Common myeloid progenitor, CD34-positive (primary cell): Measurements from ENCODE around the gene RERE.
"Not testable (repeated sequence)": the region's sequence is repeated elsewhere in the genome, so short reads cannot be mapped to it uniquely, and the experiment has no call there.

Experiments
- CTCF ChIA-PET: fragments of 350-600 bp; sonication (Branson Sonifier 250); formaldehyde crosslinking; loops from one replicate; lab custom pipeline; 2021; ENCODE audit warnings: antibody characterized with exemption; lab: Charles Lee
- POLR2A ChIA-PET: fragments of 350-600 bp; sonication (Branson Sonifier 250); formaldehyde crosslinking; loops from one replicate; lab custom pipeline; 2021; ENCODE audit warnings: antibody characterized with exemption; lab: Charles Lee
- DNase-seq, 3 donors: peaks; one replicate each; pipeline versions ENCODE4 v3.0.0 to v3.0.0-alpha.2; 2013
- H3K27ac ChIP-seq, 2 experiments: 1 replicate in 1 of 2; 2 replicates in 1 of 2; pipeline ENCODE4 v1.7.0; 2013; ENCODE audit warnings: inconsistent platforms in 2 of 2, low read length in 2 of 2, mild to moderate bottlenecking in 2 of 2, low read depth in 1 of 2, moderate library complexity in 1 of 2; ENCODE audit not compliant: severe bottlenecking in 2 of 2, insufficient read depth in 1 of 2, poor library complexity in 1 of 2
- H3K27me3 ChIP-seq, 5 experiments: replicated peaks in 2 of 5; 1 replicate in 3 of 5; 2 replicates in 2 of 5; pipeline versions ENCODE4 v1.6.1 to v1.7.0; 2013; ENCODE audit warnings: low read length in 4 of 5, mild to moderate bottlenecking in 2 of 5, moderate library complexity in 2 of 5, inconsistent platforms in 1 of 5; ENCODE audit not compliant: insufficient read depth in 5 of 5, control insufficient read depth in 4 of 5
- H3K36me3 ChIP-seq, 4 experiments: 1 replicate in 2 of 4; 2 replicates in 2 of 4; pipeline versions ENCODE4 v1.6.1 to v1.7.0; 2013; ENCODE audit warnings: low read length in 3 of 4, control low read depth in 1 of 4, mild to moderate bottlenecking in 1 of 4; ENCODE audit not compliant: control insufficient read depth in 4 of 4, insufficient read depth in 4 of 4
- H3K4me1 ChIP-seq, 4 experiments: 1 replicate in 3 of 4; 2 replicates in 1 of 4; pipeline versions ENCODE4 v1.6.1 to v1.7.1; 2013; ENCODE audit warnings: low read length in 3 of 4, mild to moderate bottlenecking in 3 of 4, control low read depth in 1 of 4, inconsistent platforms in 1 of 4, moderate library complexity in 1 of 4; ENCODE audit not compliant: control insufficient read depth in 4 of 4, insufficient read depth in 4 of 4; ENCODE audit errors: control extremely low read depth in 1 of 4
- H3K4me3 ChIP-seq, 7 experiments: 1 replicate in 4 of 7; 2 replicates in 3 of 7; pipeline versions ENCODE4 v1.5.1 to v1.7.0; 2013; ENCODE audit warnings: mild to moderate bottlenecking in 7 of 7, low read length in 6 of 7, moderate library complexity in 6 of 7, inconsistent platforms in 2 of 7, low read depth in 2 of 7, control low read depth in 1 of 7; ENCODE audit not compliant: insufficient read depth in 4 of 7, control insufficient read depth in 1 of 7; ENCODE audit errors: extremely low read depth in 1 of 7
- H3K9me3 ChIP-seq, 5 experiments: 1 replicate in 4 of 5; 2 replicates in 1 of 5; pipeline versions ENCODE4 v1.6.1 to v1.7.1; 2013; ENCODE audit warnings: low read length in 4 of 5, mild to moderate bottlenecking in 2 of 5, inconsistent platforms in 1 of 5, low read depth in 1 of 5, moderate library complexity in 1 of 5; ENCODE audit not compliant: control insufficient read depth in 4 of 5, insufficient read depth in 2 of 5; ENCODE audit errors: control extremely low read depth in 1 of 5
- WGBS: methylation state at CpG from one replicate; pipeline ENCODE4 v1.1.5; 2013; ENCODE audit not compliant: insufficient coverage; 5-methylcytosine and 5-hydroxymethylcytosine counted together

Gene RERE

GRCh38 chr1:8599646-8600212 lies 217.7 kb downstream of the RERE start:
- Histone ChIP-seq H3K4me1 (peaks cover 0 to 10% (median 4%) of the 10 kb centered on the region in 4 experiments), H3K4me3 (no peak overlapping the region), H3K9me3 (no peaks in the 10 kb centered on the region), H3K36me3 (peaks cover 3 to 4% (median 3%) of the 10 kb centered on the region in 4 experiments), H3K27ac (no peak overlapping the region), H3K27me3 (no peaks in the 10 kb centered on the region)
- POLR2A ChIA-PET, result no interaction called here
- DNase-seq, result no peak
- CTCF ChIA-PET, result interaction anchor here (1.2 kb wide), 2 partner anchors 29 to 38 kb away, joined by 3 read pairs; no protein-coding TSS in a partner anchor
- WGBS, result 96% methylated on average over 4 of the region's 6 CpGs

DNA sequence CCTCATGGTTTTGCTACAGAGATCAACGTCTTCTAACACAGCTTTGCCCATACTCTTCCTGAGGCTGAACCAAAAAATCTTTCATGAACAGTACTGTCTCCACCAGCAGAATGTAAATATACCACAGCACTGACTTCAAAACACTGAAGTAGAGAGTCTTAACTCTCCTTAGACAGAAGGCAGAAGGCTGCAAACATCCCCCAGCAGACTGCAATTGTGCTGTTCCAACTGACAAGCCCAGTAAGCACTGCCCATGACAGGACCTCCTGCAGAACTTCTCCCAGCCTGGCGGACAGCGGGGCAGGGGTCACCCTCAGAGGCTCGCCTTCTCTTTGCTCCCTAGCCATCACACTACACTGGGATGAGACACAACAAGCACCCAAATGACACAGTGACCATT lies 218.7 kb downstream of the RERE start:
- H3K36me3 ChIP-seq, result peaks cover 3 to 7% (median 6%) of the 10 kb centered on the region in 4 experiments
- H3K4me1 ChIP-seq, result peaks cover 0 to 3% (median 1%) of the 10 kb centered on the region in 4 experiments
- ChIA-PET POLR2A (no interaction called here), CTCF (interaction anchor here (1.2 to 1.5 kb wide), 2 partner anchors 15 to 37 kb away, joined by 3 read pairs; no protein-coding TSS in a partner anchor)
- no peaks in the 10 kb centered on the region for H3K9me3 ChIP-seq
- 77% methylated on average over 1 of the region's 4 CpGs for WGBS
- DNase-seq, result no peak
- no peak overlapping the region for H3K27ac ChIP-seq
- H3K27me3 ChIP-seq, result no peaks in the 10 kb centered on the region
- H3K4me3 ChIP-seq, result no peak overlapping the region

- H3K27ac ChIP-seq, result no peak overlapping the region
- CTCF ChIA-PET, result interaction anchor here (1.2 to 1.5 kb wide), 2 partner anchors 14 to 37 kb away, joined by 3 read pairs; no protein-coding TSS in a partner anchor
- POLR2A ChIA-PET, result no interaction called here
- H3K36me3 ChIP-seq, result peaks cover 3 to 11% (median 8%) of the 10 kb centered on the region in 4 experiments
- WGBS, result 85% methylated on average over 13 of the region's 15 CpGs
- H3K4me3 ChIP-seq, result no peak overlapping the region
- H3K27me3 ChIP-seq, result no peaks in the 10 kb centered on the region
- peaks cover 0 to 2% (median 0%) of the 10 kb centered on the region in 5 experiments for H3K9me3 ChIP-seq
- peaks cover 0 to 3% (median 1%) of the 10 kb centered on the region in 4 experiments for H3K4me1 ChIP-seq
- no peak for DNase-seq
These were observed 219.2 kb downstream of the RERE start for GRCh38 chr1:8598060-8598724.

- peaks cover 0 to 2% (median 0%) of the 10 kb centered on the region in 5 experiments for H3K9me3 ChIP-seq
- no peak for DNase-seq
- no peaks in the 10 kb centered on the region for H3K4me1 ChIP-seq
- ChIA-PET POLR2A (no interaction called here), CTCF (interaction anchor here (1.5 kb wide), 1 partner anchor 13 kb away, joined by 3 read pairs; no protein-coding TSS in a partner anchor)
- H3K27me3 ChIP-seq, result no peaks in the 10 kb centered on the region
- no peak overlapping the region for H3K4me3 ChIP-seq
- peaks cover 3 to 12% (median 9%) of the 10 kb centered on the region in 4 experiments for H3K36me3 ChIP-seq
- 100% methylated on average over 2 of the region's 4 CpGs for WGBS
- H3K27ac ChIP-seq, result no peak overlapping the region
These were observed 220.0 kb downstream of the RERE start for GRCh38 chr1:8597455-8597854.

GRCh38 chr1:8595941-8596340 lies 221.5 kb downstream of the RERE start:
- Histone ChIP-seq H3K4me3 (no peak overlapping the region), H3K27me3 (no peaks in the 10 kb centered on the region), H3K27ac (no peak overlapping the region), H3K9me3 (peaks cover 0 to 2% (median 0%) of the 10 kb centered on the region in 5 experiments), H3K36me3 (peaks cover 3 to 12% (median 9%) of the 10 kb centered on the region in 4 experiments), H3K4me1 (peaks cover 0 to 5% (median 2%) of the 10 kb centered on the region in 4 experiments)
- POLR2A ChIA-PET, result no interaction called here
- WGBS, result 100% methylated on average over 1 of the region's 1 CpG
- CTCF ChIA-PET, result interaction anchor here (1.3 to 1.8 kb wide), 2 partner anchors 9 to 13 kb away, joined by 4 read pairs; no protein-coding TSS in a partner anchor
- DNase-seq, result no peak

DNA sequence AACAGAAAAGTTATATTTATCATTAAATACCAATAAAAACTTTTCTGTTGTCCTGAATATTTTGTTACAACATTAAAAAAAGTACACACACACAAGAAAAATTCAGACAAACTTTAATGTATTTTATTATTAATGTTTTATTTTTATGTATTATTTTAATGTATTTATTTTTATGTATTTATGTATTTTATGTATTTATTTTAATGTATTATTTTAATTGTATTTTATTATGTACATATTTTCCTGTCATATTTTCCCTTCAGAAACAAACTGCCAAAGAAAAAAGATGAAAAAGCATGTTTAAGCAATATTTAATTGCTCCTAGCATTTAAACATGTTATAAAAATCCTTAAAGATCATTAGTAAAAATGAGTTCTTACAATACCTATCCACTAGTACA lies 222.1 kb downstream of the RERE start:
- peaks cover 3 to 12% (median 9%) of the 10 kb centered on the region in 4 experiments for H3K36me3 ChIP-seq
- no peak overlapping the region for H3K4me3 ChIP-seq
- H3K9me3 ChIP-seq, result peaks cover 0 to 2% (median 0%) of the 10 kb centered on the region in 5 experiments
- no peaks in the 10 kb centered on the region for H3K27me3 ChIP-seq
- ChIA-PET POLR2A (no interaction called here), CTCF (interaction anchor here (1.3 to 1.8 kb wide), 2 partner anchors 8 to 14 kb away, joined by 4 read pairs; no protein-coding TSS in a partner anchor)
- peaks cover 0 to 10% (median 5%) of the 10 kb centered on the region in 4 experiments for H3K4me1 ChIP-seq
- H3K27ac ChIP-seq, result no peak overlapping the region
- no peak for DNase-seq

- CTCF ChIA-PET, DNase-seq, H3K9me3 ChIP-seq, H3K27me3 ChIP-seq, H3K4me3 ChIP-seq, H3K27ac ChIP-seq: not testable (repeated sequence)
- Histone ChIP-seq H3K4me1 (peaks cover 0 to 11% (median 5%) of the 10 kb centered on the region in 4 experiments), H3K36me3 (peaks cover 6 to 11% (median 9%) of the 10 kb centered on the region in 4 experiments)
- POLR2A ChIA-PET, result interaction anchor here (0.7 kb wide), 1 partner anchor 9 kb away, joined by 3 read pairs; no protein-coding TSS in a partner anchor
- no CpG with 5 or more reads among the region's 3 CpGs for WGBS
These were observed 224.1 kb downstream of the RERE start for GRCh38 chr1:8593292-8593691.
